HG02870 (cell line): ENCODE results near the gene OR52B2.
"Not testable (repeated sequence)": the region's sequence is repeated elsewhere in the genome, so short reads cannot be mapped to it uniquely, and the experiment has no call there.

Source experiments
- ATAC-seq: cut with Tn5 transposase; IDR thresholded peaks from one replicate; pipeline ENCODE4 v1.9.1; 2021; ENCODE audit warnings: mild to moderate bottlenecking, moderate library complexity; ENCODE audit not compliant: unreplicated experiment

Gene OR52B2

GRCh38 chr11:6156628-6157359 lies 13.3 kb downstream of the OR52B2 start:
- no peak for ATAC-seq

GRCh38 chr11:6152126-6152525 lies 18.0 kb downstream of the OR52B2 start:
- no peak for ATAC-seq

DNA sequence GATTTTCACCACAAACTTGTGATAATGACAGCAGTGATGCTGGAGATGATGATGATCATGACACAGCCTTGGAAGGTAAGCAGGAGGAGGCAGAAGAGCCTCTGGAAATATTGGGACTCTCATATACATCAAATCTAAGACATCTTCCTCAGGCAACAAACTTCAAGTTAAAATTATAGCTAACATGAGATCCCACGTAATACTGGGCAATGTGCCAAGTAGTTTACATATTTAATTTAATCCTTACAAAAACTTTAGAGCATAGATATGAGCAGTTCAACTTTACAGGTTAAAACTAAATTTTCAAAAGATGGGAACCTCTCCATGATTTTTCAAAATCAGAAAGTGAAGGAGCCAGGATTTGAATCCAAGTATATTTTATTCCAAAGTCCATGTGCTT lies 19.0 kb downstream of the OR52B2 start:
- no peak for ATAC-seq

DNA sequence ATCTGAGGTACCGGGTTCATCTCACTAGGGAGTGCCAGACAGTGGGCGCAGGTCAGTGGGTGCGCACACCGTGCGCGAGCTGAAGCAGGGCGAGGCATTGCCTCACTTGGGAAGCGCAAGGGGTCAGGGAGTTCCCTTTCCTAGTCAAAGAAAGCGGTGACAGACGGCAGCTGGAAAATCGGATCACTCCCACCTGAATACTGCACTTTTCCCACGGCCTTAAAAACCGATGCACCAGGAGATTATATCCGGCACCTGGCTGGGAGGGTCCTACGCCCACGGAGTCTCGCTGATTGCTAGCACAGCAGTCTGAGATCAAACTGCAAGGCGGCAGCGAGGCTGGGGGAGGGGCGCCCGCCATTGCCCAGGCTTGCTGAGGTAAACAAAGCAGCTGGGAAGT lies 26.4 kb downstream of the OR52B2 start:
- not testable (repeated sequence) for ATAC-seq

- no peak for ATAC-seq
Observed at GRCh38 chr11:6142936-6143335, 27.2 kb downstream of the OR52B2 start.

DNA sequence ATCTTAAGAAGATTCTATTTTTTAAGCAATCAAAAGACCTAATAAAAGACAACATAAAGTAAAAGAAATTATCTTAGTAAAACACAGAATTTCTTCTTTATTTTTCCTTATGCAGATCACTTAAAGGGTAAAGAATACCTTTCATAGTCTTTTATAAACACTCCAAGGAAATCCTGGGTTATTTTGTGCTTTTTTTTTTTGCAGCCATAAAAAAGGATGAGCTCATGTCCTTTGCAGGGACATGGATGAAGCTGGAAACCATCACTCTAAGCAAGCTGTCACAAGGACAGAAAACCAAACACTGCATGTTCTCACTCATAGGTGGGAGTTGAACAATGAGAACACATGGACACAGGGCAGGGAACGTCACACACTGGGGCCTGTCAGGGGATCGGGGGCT lies 34.2 kb downstream of the OR52B2 start:
- ATAC-seq: not testable (repeated sequence)

GRCh38 chr11:6132431-6132830 lies 37.7 kb downstream of the OR52B2 start:
- no peak for ATAC-seq

DNA sequence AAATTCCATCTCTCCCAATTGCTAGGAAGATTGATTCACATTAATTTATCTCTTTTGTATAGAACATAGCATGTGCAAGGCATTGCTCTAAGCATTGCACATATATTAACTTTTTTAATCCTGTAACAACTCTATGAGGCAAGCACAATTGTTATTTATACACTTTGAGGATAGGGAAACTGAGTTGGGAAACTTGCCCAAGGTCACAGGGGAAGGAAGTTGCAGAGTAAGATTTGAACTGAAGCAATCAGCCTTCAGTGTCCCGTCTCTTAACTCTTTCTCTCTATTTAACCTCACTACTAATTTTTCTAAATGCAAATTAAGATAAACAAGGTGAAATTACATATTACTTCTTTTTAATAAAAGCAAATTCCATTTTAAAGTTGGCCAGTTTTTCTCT lies 40.5 kb downstream of the OR52B2 start:
- no peak for ATAC-seq

DNA sequence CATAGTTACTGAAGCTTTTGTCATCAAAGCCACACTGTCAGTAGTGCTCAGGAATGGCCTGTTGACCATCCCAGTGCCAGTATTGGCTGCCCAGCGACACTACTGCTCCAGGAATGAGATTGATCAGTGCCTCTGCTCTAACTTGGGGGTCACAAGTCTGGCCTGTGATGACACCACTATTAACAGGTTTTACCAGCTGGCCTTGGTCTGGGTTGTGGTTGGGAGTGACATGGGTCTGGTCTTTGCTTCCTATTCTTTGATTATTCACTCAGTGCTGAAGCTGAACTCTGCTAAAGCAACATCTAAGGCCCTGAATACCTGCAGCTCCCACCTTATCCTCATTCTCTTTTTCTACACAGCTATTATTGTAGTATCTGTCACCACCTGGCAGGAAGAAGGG lies 41.1 kb downstream of the OR52B2 start:
- ATAC-seq: no peak

- ATAC-seq: no peak
Observed at GRCh38 chr11:6127881-6128280, 42.2 kb downstream of the OR52B2 start.

DNA sequence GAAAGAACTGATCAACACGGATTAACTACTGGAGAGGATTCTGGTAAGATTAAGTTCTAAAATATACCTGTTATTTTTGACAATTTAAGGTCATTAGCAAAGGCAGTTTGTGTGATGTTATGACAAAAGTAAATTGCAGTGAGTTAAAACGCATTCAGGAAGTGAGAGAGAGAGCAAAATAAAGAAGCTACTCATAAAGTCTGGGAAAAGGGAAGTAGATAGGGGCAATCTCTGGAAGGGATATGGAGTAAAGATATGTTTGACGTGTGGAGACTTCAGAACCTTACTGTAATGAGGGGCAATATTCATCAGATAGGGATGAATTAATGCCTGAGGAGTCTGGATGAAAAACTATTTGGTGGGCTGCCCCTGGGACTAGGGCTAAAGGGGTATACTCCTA lies 45.9 kb downstream of the OR52B2 start:
- no peak for ATAC-seq
